CD14-positive monocyte (primary cell): Measurements from ENCODE around the gene ROR1. TPM values are rescaled to one million over a fixed set of nuclear protein-coding genes. Genes with fewer than 3 reads are reported as not detected.

Experiments
- DNase-seq, 3 donors: peaks; one replicate each; pipeline ENCODE4 v3.0.0-alpha.2; 2011 to 2022
- H2AFZ ChIP-seq: 2 replicates; pipeline ENCODE4 v1.6.0; 2012; ENCODE audit warnings: mild to moderate bottlenecking, low read depth, low read length, inconsistent platforms; ENCODE audit not compliant: insufficient read depth, poor library complexity, severe bottlenecking
- H3K27ac ChIP-seq, 2 donors: 1 replicate in 1 of 2; 2 replicates in 1 of 2; pipeline ENCODE4 v1.5.1; 2012 to 2013; ENCODE audit warnings: low read length in 2 of 2, control low read depth in 1 of 2, inconsistent platforms in 1 of 2, low read depth in 1 of 2, mild to moderate bottlenecking in 1 of 2
- H3K27me3 ChIP-seq, 2 donors: one replicate each; pipeline versions ENCODE4 v1.6.0 to v1.6.1; 2011 to 2013; ENCODE audit warnings: low read length in 2 of 2; ENCODE audit not compliant: control insufficient read depth in 2 of 2, insufficient read depth in 2 of 2
- H3K36me3 ChIP-seq, 2 donors: replicated peaks in 1 of 2; 1 replicate in 1 of 2; 2 replicates in 1 of 2; pipeline versions ENCODE4 v1.5.1 to v1.6.1; 2012 to 2013; ENCODE audit warnings: low read length in 2 of 2, control low read depth in 1 of 2, inconsistent platforms in 1 of 2, mild to moderate bottlenecking in 1 of 2; ENCODE audit not compliant: insufficient read depth in 2 of 2, control insufficient read depth in 1 of 2
- H3K4me1 ChIP-seq, 2 donors: 1 replicate in 1 of 2; 2 replicates in 1 of 2; pipeline versions ENCODE4 v1.5.1 to v1.6.1; 2012 to 2013; ENCODE audit warnings: low read length in 2 of 2, control low read depth in 1 of 2, inconsistent platforms in 1 of 2, mild to moderate bottlenecking in 1 of 2, moderate library complexity in 1 of 2; ENCODE audit not compliant: insufficient read depth in 2 of 2, control insufficient read depth in 1 of 2
- H3K4me2 ChIP-seq: replicated peaks from 2 replicates; pipeline ENCODE3; 2012; ENCODE audit warnings: low read length, moderate library complexity, mild to moderate bottlenecking; ENCODE audit not compliant: poor library complexity, severe bottlenecking; ENCODE audit errors: extremely low read depth
- H3K4me3 ChIP-seq, 3 experiments: fragments of 200-600 bp in 1 of 3; sonication (generic) in 1 of 3; replicated peaks in 1 of 3; 1 replicate in 2 of 3; 2 replicates in 1 of 3; pipeline ENCODE4 v1.5.1; 2011 to 2013; ENCODE audit warnings: low read length in 3 of 3, mild to moderate bottlenecking in 3 of 3, control low read depth in 2 of 3, low read depth in 2 of 3, inconsistent platforms in 1 of 3, moderate library complexity in 1 of 3
- H3K79me2 ChIP-seq: 2 replicates; pipeline ENCODE4 v1.6.0; 2012; ENCODE audit warnings: mild to moderate bottlenecking, control low read depth, inconsistent platforms, low read length, moderate library complexity; ENCODE audit not compliant: insufficient read depth
- H3K9ac ChIP-seq: 2 replicates; pipeline ENCODE4 v1.6.0; 2017; ENCODE audit warnings: low read length, mild to moderate bottlenecking; ENCODE audit not compliant: insufficient read depth, poor library complexity, severe bottlenecking
- H3K9me3 ChIP-seq, 2 donors: replicated peaks in 1 of 2; 1 replicate in 1 of 2; 2 replicates in 1 of 2; pipeline versions ENCODE4 v1.5.1 to v1.6.1; 2012 to 2013; ENCODE audit warnings: low read length in 2 of 2, control low read depth in 1 of 2; ENCODE audit not compliant: control insufficient read depth in 1 of 2, insufficient read depth in 1 of 2
- H4K20me1 ChIP-seq: 2 replicates; pipeline ENCODE4 v1.6.0; 2012; ENCODE audit warnings: mild to moderate bottlenecking, low read length, control low read depth, moderate library complexity; ENCODE audit not compliant: insufficient read depth
- H3K27ac Mint-ChIP-seq, 7 donors: one replicate each; pipeline ENCODE4 v1.8.0; 2020; ENCODE audit warnings: mild to moderate bottlenecking in 7 of 7, mixed read lengths in 7 of 7, moderate library complexity in 6 of 7, inconsistent platforms in 2 of 7
- H3K27me3 Mint-ChIP-seq, 3 donors: one replicate each; pipeline ENCODE4 v1.8.0; 2021 to 2022; ENCODE audit warnings: low read depth in 3 of 3, mild to moderate bottlenecking in 3 of 3, mixed read lengths in 3 of 3, moderate library complexity in 3 of 3, inconsistent platforms in 1 of 3
- H3K36me3 Mint-ChIP-seq, 2 donors: one replicate each; pipeline ENCODE4 v1.8.0; 2020; ENCODE audit warnings: mixed read lengths in 2 of 2, inconsistent platforms in 1 of 2, mild to moderate bottlenecking in 1 of 2
- H3K4me1 Mint-ChIP-seq: one replicate; pipeline ENCODE4 v1.8.0; 2020; ENCODE audit warnings: mild to moderate bottlenecking, mixed read lengths
- H3K4me3 Mint-ChIP-seq, 2 donors: one replicate each; pipeline ENCODE4 v1.8.0; 2020; ENCODE audit warnings: mild to moderate bottlenecking in 2 of 2, mixed read lengths in 2 of 2, moderate library complexity in 1 of 2
- H3K9me3 Mint-ChIP-seq, 7 donors: one replicate each; pipeline ENCODE4 v1.8.0; 2020 to 2022; ENCODE audit warnings: mixed read lengths in 7 of 7, mild to moderate bottlenecking in 6 of 7, moderate library complexity in 6 of 7, inconsistent platforms in 2 of 7
- WGBS: methylation state at CpG from one replicate; pipeline ENCODE4 v1.1.5; 2013; ENCODE audit warnings: missing lambda C conversion rate; ENCODE audit not compliant: insufficient coverage; 5-methylcytosine and 5-hydroxymethylcytosine counted together
- intact Hi-C, 2 donors: fragments of 100-400 bp; cut with micrococcal nuclease; formaldehyde crosslinking; loops; one replicate each; pipeline versions ENCODE4 v1.15.0 to v1.15.1; 2023
- polyA plus RNA-seq, 3 donors: library from polyadenylated mRNA; depleted of rRNA in 1 of 3; unstranded in 2 of 3; stranded (reverse) in 1 of 3; fragments of 300-500 nt in 2 of 3; fragments of >200 nt in 1 of 3; fragmentation: Illumina TruSeq in 2 of 3; gene quantifications; 1 replicate in 2 of 3; 2 replicates in 1 of 3; pipeline ENCODE4 v1.2.3, GENCODE V29; 2012 to 2021
- TF ChIP-seq, protein P1 (sequence below): fragments of 200-600 bp; IDR thresholded peaks from one replicate; pipeline ENCODE4 v1.8.0; 2022; ENCODE audit warnings: antibody characterized with exemption, mild to moderate bottlenecking

Gene ROR1
- polyA plus RNA-seq, 3 donors = not detected

GRCh38 chr1:63908016-63908415, 134.2 kb downstream of the ROR1 start:
- Histone ChIP-seq H2AFZ (no peak overlapping the region), H3K27me3 (no peaks in the 10 kb centered on the region), H3K4me3 (no peak overlapping the region), H3K9me3 (no peaks in the 10 kb centered on the region), H3K4me2 (no peak overlapping the region), H3K9ac (no peak overlapping the region), H3K79me2 (no peaks in the 10 kb centered on the region), H4K20me1 (no peaks in the 10 kb centered on the region), H3K27ac (no peak overlapping the region), H3K4me1 (no peaks in the 10 kb centered on the region), H3K36me3 (no peaks in the 10 kb centered on the region)
- H3K4me1 Mint-ChIP-seq = no peaks in the 10 kb centered on the region
- intact Hi-C loops = no loop called here
- H3K27me3 Mint-ChIP-seq = peaks cover 2 to 7% (median 3%) of the 10 kb centered on the region in 3 donors
- no CpG with 5 or more reads among the region's 1 CpG for WGBS
- H3K9me3 Mint-ChIP-seq = no peaks in the 10 kb centered on the region
- no peak overlapping the region for H3K4me3 Mint-ChIP-seq
- TF ChIP-seq, protein P1, sequence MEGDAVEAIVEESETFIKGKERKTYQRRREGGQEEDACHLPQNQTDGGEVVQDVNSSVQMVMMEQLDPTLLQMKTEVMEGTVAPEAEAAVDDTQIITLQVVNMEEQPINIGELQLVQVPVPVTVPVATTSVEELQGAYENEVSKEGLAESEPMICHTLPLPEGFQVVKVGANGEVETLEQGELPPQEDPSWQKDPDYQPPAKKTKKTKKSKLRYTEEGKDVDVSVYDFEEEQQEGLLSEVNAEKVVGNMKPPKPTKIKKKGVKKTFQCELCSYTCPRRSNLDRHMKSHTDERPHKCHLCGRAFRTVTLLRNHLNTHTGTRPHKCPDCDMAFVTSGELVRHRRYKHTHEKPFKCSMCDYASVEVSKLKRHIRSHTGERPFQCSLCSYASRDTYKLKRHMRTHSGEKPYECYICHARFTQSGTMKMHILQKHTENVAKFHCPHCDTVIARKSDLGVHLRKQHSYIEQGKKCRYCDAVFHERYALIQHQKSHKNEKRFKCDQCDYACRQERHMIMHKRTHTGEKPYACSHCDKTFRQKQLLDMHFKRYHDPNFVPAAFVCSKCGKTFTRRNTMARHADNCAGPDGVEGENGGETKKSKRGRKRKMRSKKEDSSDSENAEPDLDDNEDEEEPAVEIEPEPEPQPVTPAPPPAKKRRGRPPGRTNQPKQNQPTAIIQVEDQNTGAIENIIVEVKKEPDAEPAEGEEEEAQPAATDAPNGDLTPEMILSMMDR = no peak
- H3K27ac Mint-ChIP-seq = no peak overlapping the region
- DNase-seq = no peak
- no peaks in the 10 kb centered on the region for H3K36me3 Mint-ChIP-seq

GRCh38 chr1:63909526-63909925, 135.7 kb downstream of the ROR1 start:
- Histone ChIP-seq H3K4me3 (no peak overlapping the region), H3K27ac (no peak overlapping the region), H3K79me2 (no peaks in the 10 kb centered on the region), H3K27me3 (no peaks in the 10 kb centered on the region), H3K36me3 (no peaks in the 10 kb centered on the region), H3K9ac (no peak overlapping the region), H3K4me2 (no peak overlapping the region), H4K20me1 (no peaks in the 10 kb centered on the region), H2AFZ (no peak overlapping the region), H3K9me3 (no peaks in the 10 kb centered on the region), H3K4me1 (no peaks in the 10 kb centered on the region)
- no peak overlapping the region for H3K4me3 Mint-ChIP-seq
- H3K27me3 Mint-ChIP-seq = peaks cover 2 to 7% (median 3%) of the 10 kb centered on the region in 3 donors
- no peak overlapping the region for H3K27ac Mint-ChIP-seq
- no peaks in the 10 kb centered on the region for H3K9me3 Mint-ChIP-seq
- intact Hi-C loops = no loop called here
- DNase-seq = no peak
- H3K4me1 Mint-ChIP-seq = no peaks in the 10 kb centered on the region
- H3K36me3 Mint-ChIP-seq = no peaks in the 10 kb centered on the region
- TF ChIP-seq, protein P1 = no peak
- WGBS = no CpG with 5 or more reads among the region's 6 CpGs
